ENCODE measurements around the gene TGFBR1.

GRCh38 chr9:99119976-99120655, 15.2 kb downstream of the TGFBR1 start:
- no peak for TF ChIP-seq ZFP30 (CRISPR knock-in tag; IDR thresholded peaks at IDR 0.05)
- TF ChIP-seq CSDC2 (CRISPR knock-in tag; IDR thresholded peaks at IDR 0.05): no peak
- TF ChIP-seq BACH2 (CRISPR knock-in tag; IDR thresholded peaks at IDR 0.05; ENCODE audit: borderline replicate concordance): no peak
- no peak for TF ChIP-seq TCF4 (CRISPR knock-in tag; IDR thresholded peaks at IDR 0.05; ENCODE audit: borderline replicate concordance)
- no peak for TF ChIP-seq PPARA (CRISPR knock-in tag; IDR thresholded peaks at IDR 0.05; ENCODE audit: borderline replicate concordance)
- TF ChIP-seq ARNTL (CRISPR knock-in tag; IDR thresholded peaks at IDR 0.05; ENCODE audit: borderline replicate concordance, low read depth): no peak
- TF ChIP-seq POU6F1 (CRISPR knock-in tag; IDR thresholded peaks at IDR 0.05; ENCODE audit: borderline replicate concordance, low read depth): no peak
- no peak for TF ChIP-seq ZFP3 (CRISPR knock-in tag; IDR thresholded peaks at IDR 0.05)
- TF ChIP-seq ZNF8 (CRISPR knock-in tag; IDR thresholded peaks at IDR 0.05): no peak
- no peak for TF ChIP-seq TSHZ2 (CRISPR knock-in tag; IDR thresholded peaks at IDR 0.05)
- no peak for TF ChIP-seq PATZ1 (CRISPR knock-in tag; IDR thresholded peaks at IDR 0.05; ENCODE audit: borderline replicate concordance)
- no peak for TF ChIP-seq CSRNP3 (CRISPR knock-in tag; IDR thresholded peaks at IDR 0.05)

All from SK-N-SH treated with all-trans-retinoic acid at 6 μM for 48 hours (cell line).